ENCODE data around the gene OAF. TPM values are rescaled to one million over a fixed set of nuclear protein-coding genes. Genes with fewer than 3 reads are reported as not detected.
A peak's percentile ranks its signal among the peaks of the same experiment; 100 is the strongest.

Gene OAF
- total RNA-seq, 1 donor from 2014 or later: 34.9 TPM

DNA sequence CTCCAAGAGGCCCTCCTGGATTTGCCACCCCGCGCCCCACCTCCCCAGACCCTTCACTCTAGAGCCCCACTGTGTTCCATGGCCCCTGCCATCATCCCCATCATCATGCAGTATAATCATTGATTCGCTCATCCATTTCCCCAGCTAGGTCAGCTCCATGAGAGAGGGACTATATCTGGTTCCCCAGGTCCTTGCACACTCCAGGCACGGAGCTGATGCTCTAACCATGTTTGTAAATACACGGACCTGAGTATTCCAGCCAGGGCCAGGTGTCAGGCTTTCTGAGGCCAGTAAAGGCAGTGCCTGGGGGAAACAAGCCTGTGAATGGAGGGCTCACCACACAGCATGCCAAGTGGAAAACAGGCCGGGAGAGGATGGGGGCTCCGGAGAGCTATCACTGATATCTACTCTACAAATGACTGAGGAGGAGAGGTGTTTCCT is 27.1 kb upstream of the OAF start:
- peak; percentile 41 for DNase-seq (ENCODE audit: low spot score)

DNA sequence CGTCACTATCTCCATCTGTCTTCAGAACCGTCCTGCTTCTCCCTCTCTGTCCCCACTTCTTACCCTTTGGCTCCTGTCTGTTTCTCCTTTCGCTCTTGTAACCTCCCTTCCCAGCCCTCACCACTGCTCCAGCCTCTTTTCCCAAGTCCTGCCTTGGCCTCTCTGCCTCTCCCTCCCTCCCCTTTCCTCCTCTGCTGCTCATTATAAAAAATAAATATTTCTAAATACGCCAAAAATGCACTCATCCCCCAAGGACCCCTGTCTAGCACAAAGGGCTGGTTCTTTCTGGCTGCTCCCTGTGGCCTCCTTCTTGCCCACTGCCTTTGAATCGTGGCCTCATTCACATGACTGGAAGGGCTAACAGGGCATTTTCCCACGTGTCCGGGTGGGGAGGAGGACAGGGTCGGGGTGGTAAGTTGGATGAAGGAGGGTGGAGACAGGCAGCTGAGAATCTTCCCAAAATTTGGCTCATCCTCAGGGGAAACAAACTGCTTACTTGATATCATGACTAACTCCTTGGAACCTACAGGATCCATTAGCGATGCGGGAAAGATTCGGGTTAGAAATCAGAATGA is 26.4 kb upstream of the OAF start:
- DNase-seq (ENCODE audit: low spot score): peak; percentile 49

DNA sequence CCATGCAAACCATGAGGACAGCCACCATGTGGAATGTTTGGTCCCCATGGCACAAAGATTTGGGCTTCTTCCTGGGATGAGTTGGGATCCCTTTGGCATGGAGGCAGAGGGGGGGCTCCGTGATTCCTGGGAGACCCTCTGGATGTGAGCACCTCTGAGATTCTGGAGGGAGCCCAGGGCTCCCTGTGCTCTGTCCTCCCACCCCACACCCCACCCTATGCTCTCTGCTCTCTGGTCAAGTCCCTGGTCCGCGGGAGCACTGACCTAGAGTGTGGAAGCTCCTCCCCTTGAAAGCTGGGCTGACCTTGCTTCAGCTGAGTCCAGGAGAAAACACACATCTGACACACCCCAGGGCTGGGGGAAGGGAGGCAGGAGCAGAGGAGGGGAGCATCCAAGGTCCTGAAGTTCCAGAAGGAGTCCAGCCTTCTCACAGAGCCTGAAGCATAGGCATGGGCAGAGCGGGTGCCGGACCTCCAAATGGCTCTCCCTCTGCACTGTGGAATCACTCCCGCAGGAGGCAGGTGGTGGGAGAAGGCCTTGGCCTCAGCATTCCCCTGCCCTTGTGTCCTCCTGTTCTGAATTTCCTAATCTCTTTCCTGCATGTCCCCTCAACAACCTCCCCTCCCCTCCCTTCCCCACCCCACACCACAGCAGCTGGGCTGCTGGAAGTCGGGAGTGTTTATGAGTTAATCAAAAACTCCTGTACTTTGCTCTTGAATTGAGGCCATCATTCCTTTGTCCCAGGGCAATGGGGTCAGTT is 25.7 kb upstream of the OAF start:
- DNase-seq (ENCODE audit: low spot score): peak; percentile 53

DNA sequence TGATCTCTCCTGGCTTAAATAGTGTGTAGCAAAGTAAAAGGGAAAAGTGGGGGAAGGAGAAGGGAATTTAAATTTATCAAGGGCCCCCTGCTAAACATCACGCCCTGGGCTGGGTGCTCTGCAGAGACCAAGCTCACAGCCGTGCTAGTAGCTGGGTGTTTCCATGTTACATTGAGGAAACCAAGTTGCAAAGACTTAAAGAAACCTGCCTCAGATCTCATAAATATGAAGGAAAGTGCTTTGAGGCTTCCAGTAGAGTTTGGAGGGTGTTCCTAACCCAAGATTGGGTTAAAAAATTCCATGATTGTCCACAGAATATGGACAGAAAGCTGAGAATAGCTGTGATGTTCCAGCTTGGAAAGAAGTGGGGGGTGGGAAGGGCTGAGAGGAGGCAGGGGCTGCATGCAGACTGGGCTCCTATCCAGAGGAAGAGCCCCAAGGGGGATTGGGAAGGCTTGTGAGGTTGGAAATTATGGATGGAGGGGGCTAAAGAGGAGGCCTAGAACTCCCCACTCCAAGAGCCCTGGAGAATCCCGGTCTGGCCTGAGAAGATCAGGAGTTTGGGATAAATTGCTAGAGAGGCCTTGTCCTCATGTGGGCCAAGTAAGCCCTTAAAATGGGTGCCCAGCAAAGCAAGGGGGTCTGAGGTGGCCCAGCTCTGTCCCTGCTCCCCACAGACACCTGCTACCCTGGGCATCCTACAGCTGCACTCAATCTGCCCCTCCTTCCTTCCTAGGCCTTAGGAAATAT is 25.0 kb upstream of the OAF start:
- peak; percentile 30 for DNase-seq (ENCODE audit: low spot score)

- DNase-seq (ENCODE audit: low spot score): peak; percentile 36
Observed at GRCh38 chr11:120186456-120186773, 24.4 kb upstream of the OAF start.

DNA sequence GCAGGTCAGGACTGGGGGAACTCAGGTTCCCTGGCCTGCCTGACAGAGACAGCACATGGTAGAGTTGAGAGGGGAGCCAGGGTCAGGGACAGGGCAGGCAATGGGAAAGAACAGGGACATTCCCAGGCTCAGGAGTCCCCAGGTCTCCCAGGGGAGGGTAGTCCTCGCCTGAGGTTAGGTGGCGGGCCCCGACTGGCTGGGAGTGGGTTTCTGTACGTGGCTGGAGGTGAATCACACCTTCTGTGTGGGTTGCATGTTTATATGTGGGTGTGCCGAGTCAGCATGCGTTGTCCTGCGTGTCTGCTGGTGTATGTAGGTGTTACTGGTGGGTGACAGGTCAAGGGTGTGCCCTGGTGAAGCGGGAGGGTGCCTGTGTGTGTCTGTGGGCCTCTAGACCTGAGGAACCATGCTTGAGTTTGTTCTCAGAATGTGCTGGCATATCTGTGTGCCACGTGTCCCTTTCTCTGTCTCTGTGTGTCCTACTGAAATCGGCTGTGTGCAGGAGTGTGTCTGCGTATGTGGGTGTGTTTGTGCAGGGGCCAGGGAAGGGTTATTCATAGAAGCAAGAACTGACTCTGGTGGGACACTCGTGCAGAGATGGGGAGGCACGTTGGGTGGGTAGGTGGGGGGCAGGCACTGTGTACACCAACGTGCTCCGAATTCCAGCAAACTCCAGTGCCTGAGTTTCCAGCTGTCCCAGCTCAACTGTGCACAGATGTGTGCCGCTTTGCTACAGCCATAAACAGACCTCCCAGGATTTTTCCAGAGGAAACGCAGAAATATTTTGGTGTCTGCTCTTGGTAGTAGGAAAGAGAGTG is 23.8 kb upstream of the OAF start:
- DNase-seq (ENCODE audit: low spot score): no peak

DNA sequence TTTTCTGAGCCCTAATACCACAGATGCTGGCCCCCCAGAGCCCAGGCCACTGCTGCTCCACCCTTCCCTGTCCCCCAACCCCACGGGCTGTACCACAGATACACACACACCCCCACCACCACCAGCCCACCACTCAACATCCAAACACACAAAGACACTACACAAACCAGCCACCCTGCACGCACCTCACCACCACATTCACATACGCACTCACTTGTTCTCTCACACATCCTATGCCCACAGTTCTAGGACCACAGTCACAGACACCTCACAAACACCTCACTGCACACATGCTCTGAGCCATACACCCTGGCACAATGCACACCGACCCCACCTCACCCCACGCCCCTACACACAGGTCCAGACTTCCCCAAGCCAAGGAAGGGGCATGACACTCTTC is 22.5 kb upstream of the OAF start:
- no peak for DNase-seq (ENCODE audit: low spot score)

DNA sequence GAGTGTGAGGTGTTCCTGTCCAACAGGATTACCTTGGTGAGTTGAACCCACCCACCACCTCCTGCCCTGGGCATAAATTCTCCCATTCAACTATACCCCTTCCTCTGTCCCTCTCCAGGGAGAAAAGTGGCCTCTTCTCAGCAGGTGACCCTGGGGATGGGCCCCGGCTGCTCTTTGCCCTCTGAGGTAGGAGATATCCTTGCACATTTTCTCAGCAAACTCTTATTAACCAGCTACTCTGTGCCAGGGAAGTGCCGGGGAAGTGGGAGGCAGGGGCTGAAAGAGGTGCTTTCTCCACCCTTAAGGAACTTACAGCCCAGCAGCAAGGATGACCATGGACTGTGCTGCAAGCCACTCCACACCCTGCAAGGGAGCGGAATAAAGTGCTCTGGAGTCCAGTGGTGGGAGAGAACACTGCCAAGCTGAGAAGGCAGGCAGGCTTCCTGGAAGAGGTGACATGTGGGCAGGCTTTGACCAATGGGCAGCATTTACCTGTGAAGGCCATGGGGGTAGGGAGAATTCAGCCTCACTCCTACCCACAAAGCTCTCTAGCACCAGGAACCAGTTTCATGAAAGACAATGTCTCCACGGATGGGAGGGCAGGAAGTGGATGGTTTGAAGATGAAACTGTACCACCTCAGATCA is 21.9 kb upstream of the OAF start:
- DNase-seq (ENCODE audit: low spot score): no peak

DNA sequence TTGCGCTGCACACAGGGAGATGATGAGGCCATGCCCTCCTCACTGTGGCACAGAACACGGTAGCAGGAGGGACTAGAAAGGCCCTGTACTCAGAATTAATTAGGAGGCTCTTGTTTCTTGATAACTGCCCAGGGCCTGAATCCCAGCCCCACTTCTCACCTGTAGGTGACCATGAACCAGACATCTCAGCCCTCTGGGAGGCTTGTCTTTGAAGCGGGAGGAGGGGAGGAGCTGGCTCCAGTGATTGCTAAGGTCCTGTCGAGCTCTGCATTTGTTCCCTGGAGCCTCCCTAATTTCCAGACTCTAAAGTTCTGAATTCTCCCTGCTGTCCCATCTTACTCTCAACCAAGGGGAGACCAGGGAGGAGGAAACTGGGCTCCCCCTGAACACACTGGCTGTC is 19.8 kb upstream of the OAF start:
- no peak for DNase-seq (ENCODE audit: low spot score)

DNA sequence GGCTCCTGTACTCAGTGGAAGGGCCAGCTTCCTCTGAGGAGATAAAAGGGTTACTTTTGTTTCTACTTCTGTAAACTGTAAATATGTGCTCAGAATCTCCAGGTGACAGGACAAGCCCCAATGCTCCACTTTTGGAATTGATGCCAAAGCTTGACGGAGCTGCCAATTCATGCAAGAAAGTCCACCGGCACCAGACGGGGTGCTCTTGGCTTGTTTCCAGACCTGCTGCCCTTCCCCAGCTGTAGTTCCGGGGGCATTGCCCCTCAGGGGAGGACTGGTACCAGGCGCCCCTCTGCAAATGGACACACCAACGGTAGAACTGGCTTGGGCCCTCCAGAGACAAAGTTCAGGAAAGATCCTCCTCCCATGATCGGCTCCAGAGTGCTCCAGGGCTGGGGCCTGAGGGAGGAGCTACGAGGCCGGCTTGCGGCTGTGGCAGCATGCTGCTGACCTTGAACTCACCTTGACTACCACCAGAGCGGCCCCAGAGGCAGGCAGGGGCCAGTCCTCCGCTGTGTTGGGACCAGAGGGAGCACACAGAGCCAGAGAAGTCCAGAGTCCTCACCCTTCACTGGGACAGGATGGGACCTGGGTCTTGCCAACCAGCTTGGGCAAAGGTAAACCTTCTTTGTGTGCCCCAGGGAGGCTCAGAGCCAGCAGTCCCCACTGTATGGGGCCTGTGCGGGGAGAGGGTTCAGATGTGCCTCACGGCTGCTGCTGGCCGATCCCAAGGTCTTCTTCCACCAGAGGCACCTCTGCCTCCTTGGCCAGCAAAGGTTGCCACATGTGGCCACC is 17.8 kb upstream of the OAF start:
- DNase-seq (ENCODE audit: low spot score): no peak

GRCh38 chr11:120194166-120194565 is 16.7 kb upstream of the OAF start:
- no peak for DNase-seq (ENCODE audit: low spot score)

DNA sequence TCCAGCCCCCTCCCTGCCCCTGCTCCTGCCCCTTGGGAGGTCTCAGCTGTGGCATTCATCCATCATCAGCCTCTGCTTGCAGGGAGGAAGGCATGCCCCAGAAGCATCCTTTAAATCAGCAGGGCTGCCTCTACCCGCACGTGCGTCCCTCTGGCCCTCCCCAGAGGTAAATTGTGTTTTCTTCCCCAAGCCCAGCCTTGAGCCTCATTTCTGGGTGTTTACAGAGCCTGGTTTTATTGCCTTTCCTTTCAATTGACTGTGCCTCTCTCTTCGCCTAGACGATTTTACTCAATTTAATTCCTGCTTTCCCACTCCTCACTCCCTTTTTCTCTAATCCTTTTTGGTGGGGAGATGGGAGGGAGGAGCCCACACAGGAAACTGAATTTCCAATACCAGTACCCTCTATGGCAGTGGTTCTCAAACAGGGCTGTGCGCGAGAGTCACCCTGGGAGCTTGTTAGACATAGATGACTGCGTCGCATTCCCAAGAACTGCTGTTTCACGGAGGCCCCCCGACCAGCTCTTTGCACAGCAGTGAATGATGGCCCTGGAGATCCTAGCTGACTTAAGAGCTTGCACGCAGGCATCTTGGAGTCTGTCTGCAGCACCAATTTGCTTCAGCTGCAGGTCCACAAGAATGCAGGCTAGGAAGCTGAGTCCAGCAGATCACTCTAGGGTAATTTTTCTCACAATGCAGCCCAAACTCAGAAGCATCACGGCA is 15.1 kb upstream of the OAF start:
- no peak for DNase-seq (ENCODE audit: low spot score)

- no peak for DNase-seq (ENCODE audit: low spot score)
Observed at GRCh38 chr11:120196826-120197225, 14.0 kb upstream of the OAF start.

DNA sequence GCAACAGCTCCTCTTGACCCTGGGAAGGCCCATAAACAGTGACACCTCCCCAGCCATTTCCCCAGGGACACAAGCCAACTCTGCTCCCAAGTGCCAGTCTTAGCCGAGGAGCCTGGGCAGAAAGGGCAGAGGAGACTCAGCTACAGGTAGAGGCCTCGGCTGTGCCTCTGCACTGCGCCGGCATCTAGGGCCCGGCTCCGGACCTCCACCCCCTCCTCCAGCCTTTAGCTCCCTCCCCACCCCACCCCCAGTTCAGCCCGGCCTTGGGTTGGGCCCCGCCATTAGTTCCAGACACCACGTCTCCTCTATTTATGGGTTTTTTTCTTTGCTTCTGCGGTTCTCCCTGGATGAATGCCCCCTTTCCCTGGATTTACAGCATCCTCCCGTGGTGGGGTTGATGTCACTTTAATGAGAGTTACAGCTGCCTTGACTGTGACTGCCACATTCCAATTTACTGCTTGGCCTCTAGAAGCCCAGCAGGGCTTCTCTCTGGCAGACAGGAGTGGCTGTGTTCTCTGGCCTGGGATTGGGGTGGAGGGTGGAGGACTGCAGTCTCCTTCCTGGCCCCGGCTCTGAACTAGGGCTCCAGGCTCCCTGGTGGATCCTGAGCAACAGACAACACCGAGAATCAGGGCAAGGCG is 13.5 kb upstream of the OAF start:
- no peak for DNase-seq (ENCODE audit: low spot score)

- DNase-seq (ENCODE audit: low spot score): no peak
Observed at GRCh38 chr11:120197977-120198376, 12.9 kb upstream of the OAF start.

DNA sequence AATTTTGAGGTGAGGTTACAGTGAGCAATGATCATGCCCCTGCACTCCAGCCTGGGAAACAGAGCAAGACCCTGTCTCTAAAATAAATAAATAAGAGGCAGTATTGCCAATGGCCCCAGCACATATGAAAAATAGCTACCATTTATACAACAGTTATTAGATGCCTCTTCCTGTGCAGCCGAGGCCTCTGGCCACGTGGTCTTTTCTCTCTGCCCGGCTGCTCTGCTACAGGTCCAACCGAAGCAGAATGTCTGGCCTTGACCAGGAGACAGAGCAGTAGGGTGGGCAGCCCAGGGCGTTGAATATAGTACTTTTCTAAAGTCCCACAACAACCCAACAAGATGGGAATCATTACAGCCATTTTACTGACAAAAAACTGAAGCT is 12.4 kb upstream of the OAF start:
- DNase-seq (ENCODE audit: low spot score): no peak

- no peak for DNase-seq (ENCODE audit: low spot score)
Observed at GRCh38 chr11:120198787-120199469, 11.9 kb upstream of the OAF start.

DNA sequence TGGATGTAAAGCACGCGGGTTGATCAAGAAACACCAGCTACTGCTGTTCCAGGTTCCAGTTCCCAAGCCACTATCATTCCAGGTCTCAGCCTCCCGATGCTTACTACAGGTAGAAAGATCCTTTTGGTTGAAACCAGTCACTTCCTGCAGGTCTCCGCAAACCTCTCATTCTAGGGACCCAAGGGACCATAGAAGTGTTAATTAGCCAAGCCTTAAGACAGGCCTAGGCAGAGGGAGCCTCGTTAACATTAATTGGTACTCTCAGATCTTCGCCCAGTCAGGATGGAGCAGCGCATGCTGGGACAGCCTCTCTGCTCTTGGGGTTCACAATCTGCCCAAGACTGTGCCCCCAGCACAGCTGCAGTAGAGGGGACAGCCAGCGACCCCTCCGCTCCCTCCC is 11.2 kb upstream of the OAF start:
- no peak for DNase-seq (ENCODE audit: low spot score)

DNA sequence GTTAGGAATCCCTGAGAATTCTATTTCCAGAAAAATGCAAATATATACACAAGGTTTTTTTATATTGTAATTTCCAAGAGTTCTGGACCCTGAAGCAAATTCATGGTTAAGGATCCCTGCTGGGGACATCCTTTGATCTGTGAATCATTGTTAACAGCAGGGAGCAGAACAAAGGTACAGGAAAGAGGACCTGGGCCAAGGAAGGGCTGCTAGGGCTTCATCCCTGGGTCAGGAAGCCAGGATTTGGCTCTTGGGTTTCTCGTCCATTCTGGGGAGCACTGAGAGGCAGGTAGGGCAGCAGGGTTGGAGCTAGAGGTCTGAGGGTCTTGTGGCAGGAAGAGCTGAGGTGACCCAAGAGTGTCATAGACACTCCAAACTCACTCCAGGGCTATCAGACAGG is 10.2 kb upstream of the OAF start:
- DNase-seq (ENCODE audit: low spot score): no peak
